Sigmoid colon (tissue), 7 donors: Measurements from ENCODE around the gene HDAC9. TPM values are rescaled to one million over a fixed set of nuclear protein-coding genes. Genes with fewer than 3 reads are reported as not detected.

Experiments used
- DNase-seq: peaks from one replicate; pipeline ENCODE4 v3.0.0-alpha.2; 2019
- H3K27ac ChIP-seq, 4 donors: fragments of 200-600 bp; sonication (generic); one replicate each; pipeline ENCODE4 v1.5.1; 2016 to 2019; ENCODE audit warnings: mild to moderate bottlenecking in 1 of 4
- H3K27me3 ChIP-seq, 3 donors: fragments of 200-600 bp; sonication (generic); one replicate each; pipeline ENCODE4 v1.5.1; 2019; ENCODE audit warnings: mild to moderate bottlenecking in 1 of 3
- H3K36me3 ChIP-seq, 4 donors: fragments of 200-600 bp; sonication (generic); one replicate each; pipeline ENCODE4 v1.5.1; 2016 to 2019
- H3K4me1 ChIP-seq, 4 donors: fragments of 200-600 bp; sonication (generic); one replicate each; pipeline ENCODE4 v1.5.1; 2017 to 2019
- H3K4me3 ChIP-seq, 4 donors: fragments of 200-600 bp; sonication (generic); one replicate each; pipeline ENCODE4 v1.5.1; 2017 to 2019; ENCODE audit warnings: mild to moderate bottlenecking in 2 of 4, moderate library complexity in 1 of 4
- H3K9me3 ChIP-seq, 4 donors: fragments of 200-600 bp in 3 of 4; sonication (generic) in 3 of 4; one replicate each; pipeline versions ENCODE4 v1.5.1 to v1.6.1; 2013 to 2019
- EP300 ChIP-seq, 4 donors: sonication (generic); formaldehyde crosslinking; IDR thresholded peaks; one replicate each; pipeline ENCODE4 v1.6.1; 2017; ENCODE audit warnings: antibody characterized with exemption in 4 of 4
- POLR2A ChIP-seq, 2 donors: fragments of 450-650 bp; IDR thresholded peaks; one replicate each; pipeline ENCODE4 v1.6.1; 2016; ENCODE audit warnings: antibody characterized with exemption in 2 of 2, mild to moderate bottlenecking in 2 of 2, moderate library complexity in 2 of 2
- POLR2AphosphoS5 ChIP-seq, 4 donors: sonication (generic); formaldehyde crosslinking; IDR thresholded peaks; one replicate each; pipeline ENCODE4 v1.6.1; 2017; ENCODE audit warnings: antibody characterized with exemption in 4 of 4
- WGBS, 2 donors: extraction: QIAGEN DNeasy Blood & Tissue Kit; methylation state at CpG; one replicate each; pipeline ENCODE4 v1.1.7; 2013; 5-methylcytosine and 5-hydroxymethylcytosine counted together
- intact Hi-C: fragments of 100-400 bp; cut with DNase I; formaldehyde crosslinking; loops from one replicate; pipeline ENCODE4 v1.15.1; 2023
- polyA plus RNA-seq, 3 donors: library from polyadenylated mRNA; stranded (reverse); fragments of 200-250 nt; gene quantifications; one replicate each; pipeline ENCODE4 v1.2.3, GENCODE V29; 2013
- total RNA-seq, 4 donors: library from RNA; depleted of rRNA; stranded (reverse); fragments of >200 nt; gene quantifications; one replicate each; pipeline ENCODE4 v1.1.0, GENCODE V29; 2016
- TF ChIP-seq, protein P1 (sequence below), 4 experiments: fragments of 450-650 bp in 3 of 4; fragments of 200-600 bp in 1 of 4; IDR thresholded peaks; one replicate each; pipeline ENCODE4 v1.5.1; 2016 to 2019; ENCODE audit warnings: antibody characterized with exemption in 4 of 4, mild to moderate bottlenecking in 3 of 4, moderate library complexity in 2 of 4
- donor health status: healthy with polysubstance abuse.
- donor health status: Bipolar disorder and iron deficiency.
- donor health status: healthy.

The HDAC9 gene
- total and polyA plus RNA-seq, 7 donors = 2.4 to 38.2 (median 22.2) TPM

DNA sequence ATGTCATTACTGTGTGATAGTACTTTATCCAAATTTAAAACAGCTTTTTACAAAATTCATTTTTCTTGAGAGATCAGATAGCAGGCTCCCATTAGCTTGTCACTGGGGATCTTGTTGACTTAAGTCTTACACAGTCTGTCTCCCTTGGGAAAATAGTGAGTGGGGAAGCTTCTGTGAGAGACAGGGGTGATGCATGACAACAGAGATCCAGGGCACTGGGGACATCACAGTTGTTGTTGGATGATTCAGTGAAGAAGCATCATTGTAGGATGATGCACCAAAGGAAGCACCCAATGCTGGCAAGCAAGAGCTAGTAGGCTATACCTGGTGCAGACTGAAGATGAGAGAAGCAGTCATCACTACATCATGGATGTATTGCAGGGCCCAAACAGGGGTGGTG lies 284.7 kb downstream of the HDAC9 start:
- Histone ChIP-seq H3K36me3 (no peaks in the 10 kb centered on the region), H3K27ac (no peak overlapping the region), H3K9me3 (no peaks in the 10 kb centered on the region), H3K4me3 (no peak overlapping the region), H3K27me3 (no peaks in the 10 kb centered on the region), H3K4me1 (no peaks in the 10 kb centered on the region)
- intact Hi-C loops = no loop called here
- TF ChIP-seq, protein P1, sequence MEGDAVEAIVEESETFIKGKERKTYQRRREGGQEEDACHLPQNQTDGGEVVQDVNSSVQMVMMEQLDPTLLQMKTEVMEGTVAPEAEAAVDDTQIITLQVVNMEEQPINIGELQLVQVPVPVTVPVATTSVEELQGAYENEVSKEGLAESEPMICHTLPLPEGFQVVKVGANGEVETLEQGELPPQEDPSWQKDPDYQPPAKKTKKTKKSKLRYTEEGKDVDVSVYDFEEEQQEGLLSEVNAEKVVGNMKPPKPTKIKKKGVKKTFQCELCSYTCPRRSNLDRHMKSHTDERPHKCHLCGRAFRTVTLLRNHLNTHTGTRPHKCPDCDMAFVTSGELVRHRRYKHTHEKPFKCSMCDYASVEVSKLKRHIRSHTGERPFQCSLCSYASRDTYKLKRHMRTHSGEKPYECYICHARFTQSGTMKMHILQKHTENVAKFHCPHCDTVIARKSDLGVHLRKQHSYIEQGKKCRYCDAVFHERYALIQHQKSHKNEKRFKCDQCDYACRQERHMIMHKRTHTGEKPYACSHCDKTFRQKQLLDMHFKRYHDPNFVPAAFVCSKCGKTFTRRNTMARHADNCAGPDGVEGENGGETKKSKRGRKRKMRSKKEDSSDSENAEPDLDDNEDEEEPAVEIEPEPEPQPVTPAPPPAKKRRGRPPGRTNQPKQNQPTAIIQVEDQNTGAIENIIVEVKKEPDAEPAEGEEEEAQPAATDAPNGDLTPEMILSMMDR (IDR thresholded peaks at IDR 0.05) = no peak
- DNase-seq = no peak

DNA sequence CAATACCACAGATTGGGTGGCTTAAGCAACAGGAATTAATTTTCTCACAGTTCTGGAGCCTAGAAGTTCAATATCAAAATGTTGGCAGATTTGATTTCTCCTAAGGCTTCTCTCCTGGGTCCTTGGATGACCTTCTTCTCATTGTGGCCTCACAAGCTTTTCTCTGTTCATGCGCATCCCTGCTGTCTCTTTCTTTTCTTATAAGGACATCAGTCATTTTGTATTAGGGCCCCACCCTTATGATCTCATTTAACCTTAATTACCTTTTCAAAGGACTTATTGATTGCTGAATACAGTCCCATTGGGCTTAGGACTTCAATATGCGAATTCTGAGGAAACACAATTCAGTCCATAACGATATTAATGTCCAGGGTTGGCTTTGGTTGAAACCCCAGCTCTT lies 285.4 kb downstream of the HDAC9 start:
- 84 to 90% methylated on average over 3 of the region's 3 CpGs for WGBS, 2 donors
- Histone ChIP-seq H3K27ac (no peak overlapping the region), H3K4me3 (no peak overlapping the region), H3K36me3 (no peaks in the 10 kb centered on the region), H3K9me3 (no peaks in the 10 kb centered on the region), H3K27me3 (no peaks in the 10 kb centered on the region), H3K4me1 (no peaks in the 10 kb centered on the region)
- TF ChIP-seq POLR2AphosphoS5 (IDR thresholded peaks at IDR 0.05) (no peak), POLR2A (IDR thresholded peaks at IDR 0.05) (no peak), EP300 (IDR thresholded peaks at IDR 0.05) (no peak)
- TF ChIP-seq, protein P1 (IDR thresholded peaks at IDR 0.05) = no peak
- no peak for DNase-seq
- intact Hi-C loops = no loop called here

DNA sequence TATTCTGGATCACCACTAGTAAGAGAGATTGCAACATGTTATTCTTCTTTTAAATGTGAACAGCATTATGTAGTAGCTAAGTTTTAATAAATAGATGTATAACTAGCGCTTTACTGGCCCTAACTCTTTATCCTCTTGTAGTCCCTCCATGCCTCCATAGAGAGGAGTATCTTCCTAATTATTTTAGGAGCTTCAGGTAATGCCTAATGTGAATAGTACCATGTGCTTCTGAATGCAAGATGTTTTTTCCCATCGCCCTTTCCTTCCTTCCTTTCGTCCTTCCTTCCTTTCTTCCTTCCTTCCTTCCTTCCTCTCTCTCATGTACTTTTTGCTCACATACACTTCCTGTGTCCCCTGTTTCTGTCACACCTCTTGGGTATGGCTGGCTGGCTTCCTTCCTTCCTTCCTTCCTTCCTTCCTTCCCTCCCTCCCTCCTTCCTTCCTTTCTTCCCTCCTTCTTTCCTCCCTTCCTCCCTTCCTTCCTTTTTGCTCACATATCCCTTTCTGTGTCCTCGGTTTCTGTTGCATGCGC lies 290.7 kb downstream of the HDAC9 start:
- Histone ChIP-seq H3K4me1 (no peaks in the 10 kb centered on the region), H3K27ac (no peak overlapping the region)

DNA sequence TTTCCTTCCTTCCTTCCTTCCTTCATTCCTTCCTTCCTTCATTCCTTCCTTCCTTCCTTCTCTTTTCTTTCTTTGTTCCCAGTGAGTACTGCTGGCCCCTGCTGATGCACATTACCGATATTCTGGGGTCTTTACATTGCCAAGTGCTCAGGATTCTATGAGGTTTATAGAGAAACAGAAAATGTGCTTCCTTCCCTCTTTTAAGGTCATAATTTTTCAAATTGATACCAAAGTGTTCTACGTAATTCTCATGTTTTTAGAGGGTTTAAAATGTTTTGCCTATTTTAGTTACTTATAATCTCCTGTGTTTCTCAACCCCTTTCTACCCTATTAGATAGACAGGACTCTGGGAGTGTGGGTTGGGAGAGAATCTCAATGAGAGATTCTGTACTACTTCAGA lies 291.2 kb downstream of the HDAC9 start:
- 80 to 88% methylated on average over 2 of the region's 2 CpGs for WGBS, 2 donors
- Histone ChIP-seq H3K4me1 (no peaks in the 10 kb centered on the region), H3K27ac (no peak overlapping the region), H3K36me3 (no peaks in the 10 kb centered on the region), H3K9me3 (no peaks in the 10 kb centered on the region), H3K27me3 (no peaks in the 10 kb centered on the region), H3K4me3 (no peak overlapping the region)
- TF ChIP-seq POLR2AphosphoS5 (IDR thresholded peaks at IDR 0.05) = no peak
- TF ChIP-seq EP300 (IDR thresholded peaks at IDR 0.05) = no peak
- TF ChIP-seq POLR2A (IDR thresholded peaks at IDR 0.05) = no peak
- TF ChIP-seq, protein P1 (IDR thresholded peaks at IDR 0.05) = no peak
- intact Hi-C loops = no loop called here
- no peak for DNase-seq

More for the DNA sequence above, 290.7 kb downstream of the HDAC9 start:
- Histone ChIP-seq H3K36me3 (no peaks in the 10 kb centered on the region), H3K27me3 (no peaks in the 10 kb centered on the region), H3K4me3 (no peak overlapping the region), H3K9me3 (no peaks in the 10 kb centered on the region)
- intact Hi-C loops = no loop called here
- 82 to 93% methylated on average over 5 of the region's 5 CpGs for WGBS, 2 donors
- no peak for TF ChIP-seq POLR2A (IDR thresholded peaks at IDR 0.05)
- no peak for TF ChIP-seq POLR2AphosphoS5 (IDR thresholded peaks at IDR 0.05)
- TF ChIP-seq, protein P1 (IDR thresholded peaks at IDR 0.05) = no peak
- TF ChIP-seq EP300 (IDR thresholded peaks at IDR 0.05) = no peak
- no peak for DNase-seq

DNA sequence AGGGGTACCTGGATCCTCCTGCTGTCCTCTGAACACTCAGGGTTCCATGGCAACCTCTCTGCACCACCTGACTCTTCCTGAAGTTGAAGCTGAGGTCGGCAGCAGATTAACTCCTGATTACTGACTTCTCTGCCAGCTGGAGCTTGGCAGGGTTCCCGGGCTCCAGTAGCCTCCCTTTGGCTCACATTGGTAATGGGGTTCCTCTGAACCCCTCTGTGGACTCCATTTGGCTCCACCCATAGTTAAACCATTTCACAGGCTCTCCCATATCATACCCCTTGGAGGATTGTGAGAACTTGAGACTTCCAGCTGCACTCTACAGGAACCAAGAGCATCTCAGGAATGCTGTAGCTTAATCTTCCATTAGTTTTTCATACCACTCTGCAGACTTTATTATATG lies 292.5 kb downstream of the HDAC9 start:
- no peak for TF ChIP-seq POLR2A (IDR thresholded peaks at IDR 0.05)
- TF ChIP-seq, protein P1 (IDR thresholded peaks at IDR 0.05) = no peak
- TF ChIP-seq EP300 (IDR thresholded peaks at IDR 0.05) = no peak
- TF ChIP-seq POLR2AphosphoS5 (IDR thresholded peaks at IDR 0.05) = no peak
- intact Hi-C loops = no loop called here
- H3K36me3 ChIP-seq = no peaks in the 10 kb centered on the region

More for the DNA sequence above, 292.5 kb downstream of the HDAC9 start:
- no peak overlapping the region for H3K27ac ChIP-seq
- no peak overlapping the region for H3K4me3 ChIP-seq
- peaks cover 0 to 7% (median 0%) of the 10 kb centered on the region in 4 donors for H3K4me1 ChIP-seq
- 37 to 76% methylated on average over 2 of the region's 2 CpGs for WGBS, 2 donors
- no peaks in the 10 kb centered on the region for H3K27me3 ChIP-seq
- DNase-seq = no peak
- H3K9me3 ChIP-seq = no peaks in the 10 kb centered on the region
